GM12801 (cell line): ENCODE measurements around the gene HPS1.

Source experiments
- CTCF ChIP-seq: IDR thresholded peaks from one replicate; pipeline ENCODE4 v1.5.1; 2011; ENCODE audit warnings: control low read depth; ENCODE audit not compliant: insufficient read length; ENCODE audit errors: extremely low read depth

The HPS1 gene

GRCh38 chr10:98370831-98371820 lies 75.6 kb downstream of the HPS1 start:
- no peak for TF ChIP-seq CTCF

GRCh38 chr10:98369801-98370200 lies 76.9 kb downstream of the HPS1 start:
- TF ChIP-seq CTCF: no peak

GRCh38 chr10:98368644-98369043 lies 78.1 kb downstream of the HPS1 start:
- no peak for TF ChIP-seq CTCF

- no peak for TF ChIP-seq CTCF
Observed at GRCh38 chr10:98367604-98368451, 78.9 kb downstream of the HPS1 start.
